Hippocampal formation (tissue), 2 donors: ENCODE results near the gene FAM83F.
A peak's percentile ranks its signal among the peaks of the same experiment; 100 is the strongest.
"Not testable (repeated sequence)": the region's sequence is repeated elsewhere in the genome, so short reads cannot be mapped to it uniquely, and the experiment has no call there.

ENCODE experiments used
- DNase-seq, 2 donors: peaks; one replicate each; lab custom pipeline; 2025; lab: John Stamatoyannopoulos, UW

FAM83F gene

DNA sequence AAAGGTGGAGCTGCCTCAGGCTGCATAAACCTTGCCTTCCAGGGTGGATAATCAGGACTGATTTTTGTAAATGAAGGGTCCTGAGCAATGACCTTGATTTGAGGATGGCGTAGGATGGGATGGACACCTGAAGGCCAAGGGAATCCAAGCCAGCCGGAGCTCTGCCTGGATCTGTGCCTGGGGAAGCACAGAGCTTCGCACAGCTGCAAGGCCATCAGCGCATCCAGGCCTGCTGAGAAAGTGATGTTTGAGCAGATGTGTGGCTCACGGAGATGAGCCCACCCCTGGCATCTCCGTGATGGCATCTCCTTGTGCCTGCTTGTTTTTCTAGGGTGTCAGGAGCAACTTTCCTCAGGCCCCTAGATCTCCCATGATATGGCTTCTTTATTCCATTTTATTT, 23.3 kb downstream of the FAM83F start:
- DNase-seq: no peak

- no peak for DNase-seq
Measured at GRCh38 chr22:40019100-40019499, 24.3 kb downstream of the FAM83F start.

- no peak for DNase-seq
Measured at GRCh38 chr22:40020956-40021355, 26.2 kb downstream of the FAM83F start.

- DNase-seq: no peak
Measured at GRCh38 chr22:40021401-40022000, 26.7 kb downstream of the FAM83F start.

DNA sequence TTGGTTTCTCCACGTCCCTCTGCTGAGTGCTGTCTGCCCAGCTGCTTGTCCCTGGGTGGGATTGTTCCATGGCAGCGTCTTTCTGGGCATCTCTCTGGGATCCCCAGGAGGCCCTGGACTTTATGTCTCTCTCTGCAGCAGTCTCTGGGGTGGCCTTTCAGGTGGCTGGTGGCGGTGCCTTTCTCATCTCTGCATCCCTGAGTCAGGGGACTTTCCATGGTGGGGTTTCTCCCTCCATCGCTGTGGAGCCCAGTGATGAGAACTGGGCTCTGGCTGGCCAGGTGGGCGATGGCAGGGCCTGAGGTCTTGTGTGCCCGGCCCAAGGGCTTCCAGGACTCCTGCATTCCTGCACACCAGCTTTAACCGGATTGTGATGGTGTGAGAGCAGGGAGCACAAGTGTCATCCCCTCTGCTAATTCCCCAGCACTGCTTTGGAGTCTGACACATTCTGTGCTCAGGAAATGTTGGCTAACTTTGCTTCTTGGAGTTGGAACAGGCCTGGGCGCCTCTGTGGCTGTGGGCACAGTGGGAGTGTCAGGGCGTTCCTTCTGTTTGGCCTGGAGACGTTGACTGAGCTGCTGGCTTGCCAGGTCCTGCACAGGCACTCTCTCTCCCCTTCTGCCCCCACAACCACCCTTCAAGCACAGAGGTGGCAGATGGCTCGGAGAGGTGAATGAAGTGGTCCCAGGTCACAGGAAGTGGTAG, 27.9 kb downstream of the FAM83F start:
- DNase-seq: no peak

GRCh38 chr22:40023341-40023841, 28.6 kb downstream of the FAM83F start:
- DNase-seq: no peak

- DNase-seq: peak; percentile 40 to 44
Measured at GRCh38 chr22:40024201-40025061, 29.7 kb downstream of the FAM83F start.

DNA sequence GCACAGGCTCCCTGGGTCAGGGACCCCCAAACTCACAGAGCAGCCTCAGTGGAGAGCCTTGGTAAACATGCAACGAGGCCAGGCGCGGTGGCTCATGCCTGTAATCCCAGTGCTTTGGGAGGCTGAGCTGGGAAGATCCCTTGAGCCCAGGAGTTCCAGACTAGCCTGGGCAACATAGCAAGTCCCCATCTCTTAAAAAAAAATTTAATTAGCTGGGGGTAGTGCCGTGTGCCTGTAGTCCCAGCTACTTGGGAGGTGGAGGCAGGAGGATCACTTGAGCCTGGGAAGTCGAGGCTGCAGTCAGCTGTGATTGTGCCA, 30.3 kb downstream of the FAM83F start:
- DNase-seq: not testable (repeated sequence)

DNA sequence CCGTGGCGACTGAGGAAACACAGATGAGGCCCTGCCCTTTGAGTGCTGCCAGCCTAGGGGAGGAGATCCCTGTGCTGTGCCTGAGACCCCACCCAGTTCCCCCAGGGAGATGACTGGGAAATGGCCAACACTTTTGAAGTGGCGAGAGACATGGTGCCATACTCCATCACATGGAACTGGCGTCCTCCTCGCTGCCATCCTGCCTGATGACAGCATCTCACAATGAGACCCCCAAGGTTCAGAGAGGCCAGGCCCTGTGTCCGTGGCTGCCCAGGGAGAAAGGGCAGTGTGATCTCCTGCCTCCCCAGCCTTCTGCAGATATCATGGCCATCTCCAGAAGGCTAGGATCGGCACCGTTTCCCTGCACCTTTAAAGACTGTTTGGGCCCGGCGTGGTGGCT, 31.1 kb downstream of the FAM83F start:
- DNase-seq: no peak

DNA sequence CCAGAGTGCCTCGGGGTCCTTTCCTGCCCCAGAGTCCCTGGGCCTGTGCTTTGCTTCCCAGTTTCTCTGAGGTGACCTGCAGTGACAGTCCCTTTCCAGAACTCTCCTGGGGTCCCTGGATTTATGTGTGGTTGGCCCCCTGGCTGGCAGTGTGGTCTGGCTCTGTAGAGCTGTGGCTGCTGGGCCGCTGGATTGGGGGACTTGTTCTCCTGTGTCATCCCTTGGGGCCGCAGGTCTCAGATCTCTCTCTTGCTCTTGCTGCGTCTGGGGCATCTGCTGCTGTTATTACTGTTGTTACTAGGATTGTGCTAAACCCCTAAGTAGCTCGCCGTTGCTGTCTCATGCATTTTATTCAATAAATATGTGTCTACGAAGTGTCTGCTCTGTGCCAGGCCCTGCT, 31.9 kb downstream of the FAM83F start:
- no peak for DNase-seq

DNA sequence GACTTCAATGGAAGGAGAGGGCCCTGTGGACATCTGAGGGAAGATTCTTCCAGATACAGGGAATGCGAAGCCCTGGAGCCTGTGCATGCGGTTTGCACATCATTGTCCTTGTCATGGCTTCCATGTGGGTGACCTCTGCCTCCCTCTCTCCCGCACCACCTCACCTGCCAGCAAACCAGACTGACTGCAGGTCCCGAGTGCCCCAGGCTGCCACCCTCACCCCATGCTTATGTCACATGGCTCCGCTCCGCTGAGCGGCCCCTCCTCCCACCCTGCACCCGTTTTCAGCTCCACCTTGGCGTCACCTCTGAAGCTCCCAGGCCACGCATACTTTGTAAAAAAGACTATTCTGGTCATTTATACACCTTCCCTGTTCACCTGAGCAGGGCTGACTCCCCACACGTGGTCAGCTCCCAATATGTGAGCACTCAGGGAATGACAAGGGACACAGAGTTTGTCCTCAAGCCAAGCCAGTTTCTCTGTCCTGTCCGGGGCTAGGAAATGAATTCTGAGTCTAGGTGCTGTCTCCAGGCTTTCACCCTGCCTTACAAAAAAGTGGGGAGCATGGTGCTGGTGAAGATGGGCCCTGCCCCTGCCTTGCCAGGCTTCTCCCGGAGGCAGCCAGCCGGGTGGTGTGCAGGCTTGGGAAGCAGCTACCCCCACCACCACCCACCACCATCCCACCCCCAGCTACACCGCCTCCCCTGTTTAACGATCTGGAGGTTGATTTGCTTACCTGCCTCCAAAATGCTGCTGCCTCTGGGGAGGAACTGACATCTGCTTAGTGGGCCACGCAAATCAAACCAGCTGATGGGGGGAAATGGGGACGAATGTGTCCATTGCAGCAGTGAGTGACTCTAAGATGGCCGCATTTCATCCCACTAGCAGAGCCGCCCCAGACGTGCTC, 32.7 kb downstream of the FAM83F start:
- DNase-seq: no peak

- no peak for DNase-seq
Measured at GRCh38 chr22:40028098-40028425, 33.3 kb downstream of the FAM83F start.

- no peak for DNase-seq
Measured at GRCh38 chr22:40029189-40029890, 34.6 kb downstream of the FAM83F start.

DNA sequence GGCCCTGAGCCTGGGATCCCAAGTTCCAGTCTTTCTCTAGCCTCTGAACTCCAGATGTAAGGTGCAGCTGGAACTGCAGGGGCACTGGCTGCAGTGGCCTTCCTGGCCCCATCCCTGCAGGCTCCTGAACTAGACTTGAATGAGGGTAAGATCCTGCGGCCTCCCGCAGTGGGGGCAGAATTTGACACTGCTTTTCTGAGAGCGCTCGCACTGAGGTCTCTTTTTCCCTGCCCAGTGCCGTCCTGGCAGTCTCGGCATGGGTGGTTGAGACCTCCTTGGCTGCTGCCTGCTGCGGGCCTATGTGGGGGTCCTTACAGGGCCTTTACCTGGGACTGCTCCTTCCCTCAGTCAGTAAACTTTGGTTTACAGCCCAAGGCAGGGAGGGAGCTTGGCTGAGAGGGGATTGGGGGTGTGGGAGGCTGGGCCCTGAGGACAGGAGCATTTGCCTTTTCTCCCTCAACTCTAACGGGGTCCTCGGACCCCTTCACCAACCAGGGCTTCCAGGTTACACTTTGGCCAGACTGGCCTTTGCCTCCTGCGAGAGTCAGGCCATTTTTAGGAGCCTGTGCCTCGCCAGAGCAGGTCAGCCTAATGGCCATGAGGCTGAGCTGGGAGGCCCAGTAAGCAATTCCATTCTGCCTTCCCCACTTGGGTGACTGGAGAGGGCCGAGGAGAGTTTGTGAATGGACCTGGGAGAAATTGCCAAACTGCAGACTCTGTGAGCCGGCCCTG, 35.4 kb downstream of the FAM83F start:
- DNase-seq: no peak

DNA sequence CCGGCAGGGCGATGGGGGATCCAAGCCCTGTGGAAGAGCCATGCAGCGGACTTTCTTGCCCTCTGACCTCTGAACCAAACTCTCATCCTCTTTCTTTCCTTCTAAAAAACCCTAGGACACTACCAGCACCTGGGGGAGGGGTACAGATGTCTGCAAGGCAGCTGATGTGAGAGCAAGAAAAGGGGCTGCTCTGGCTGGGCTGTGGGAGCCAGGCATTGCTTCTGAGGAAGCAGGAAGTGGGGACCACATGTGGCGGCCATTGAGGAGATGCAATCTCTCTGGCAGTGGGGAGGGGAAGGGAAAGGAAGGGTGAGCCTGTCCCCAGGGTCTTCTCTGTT, 36.0 kb downstream of the FAM83F start:
- no peak for DNase-seq

DNA sequence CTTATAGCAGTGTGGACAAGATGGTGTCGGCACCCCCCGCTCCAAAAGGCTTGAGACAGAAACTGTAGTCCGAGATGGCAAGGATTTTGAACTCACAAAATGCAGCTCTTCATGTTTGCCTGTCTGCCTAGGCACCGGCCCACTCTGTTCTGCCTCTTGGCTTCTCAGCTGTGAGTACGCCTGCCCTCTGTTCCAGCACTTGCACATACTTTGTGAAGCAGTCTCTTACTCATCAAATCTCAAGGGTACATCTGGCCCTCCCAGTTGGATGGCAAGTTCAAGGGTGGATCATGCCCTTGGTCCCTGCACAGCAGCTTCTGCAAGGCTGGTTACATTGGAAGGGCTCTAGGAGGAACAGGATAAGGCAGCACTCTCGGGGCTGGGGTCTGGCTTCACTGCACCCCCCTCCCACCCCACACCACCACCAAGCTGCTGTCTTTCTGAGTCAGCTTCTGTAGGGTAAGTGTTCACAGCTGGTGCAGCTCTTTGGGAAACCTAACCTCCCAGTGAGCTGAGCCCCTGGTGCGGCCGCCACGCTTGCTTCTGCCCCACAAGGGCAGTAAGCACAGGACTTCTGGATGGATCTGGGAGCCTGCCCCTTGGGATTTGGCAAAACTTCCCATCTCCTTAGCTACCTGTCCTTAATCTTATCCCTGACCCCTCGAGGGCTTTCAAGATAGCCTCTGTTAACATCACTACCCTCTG, 37.2 kb downstream of the FAM83F start:
- DNase-seq: no peak

DNA sequence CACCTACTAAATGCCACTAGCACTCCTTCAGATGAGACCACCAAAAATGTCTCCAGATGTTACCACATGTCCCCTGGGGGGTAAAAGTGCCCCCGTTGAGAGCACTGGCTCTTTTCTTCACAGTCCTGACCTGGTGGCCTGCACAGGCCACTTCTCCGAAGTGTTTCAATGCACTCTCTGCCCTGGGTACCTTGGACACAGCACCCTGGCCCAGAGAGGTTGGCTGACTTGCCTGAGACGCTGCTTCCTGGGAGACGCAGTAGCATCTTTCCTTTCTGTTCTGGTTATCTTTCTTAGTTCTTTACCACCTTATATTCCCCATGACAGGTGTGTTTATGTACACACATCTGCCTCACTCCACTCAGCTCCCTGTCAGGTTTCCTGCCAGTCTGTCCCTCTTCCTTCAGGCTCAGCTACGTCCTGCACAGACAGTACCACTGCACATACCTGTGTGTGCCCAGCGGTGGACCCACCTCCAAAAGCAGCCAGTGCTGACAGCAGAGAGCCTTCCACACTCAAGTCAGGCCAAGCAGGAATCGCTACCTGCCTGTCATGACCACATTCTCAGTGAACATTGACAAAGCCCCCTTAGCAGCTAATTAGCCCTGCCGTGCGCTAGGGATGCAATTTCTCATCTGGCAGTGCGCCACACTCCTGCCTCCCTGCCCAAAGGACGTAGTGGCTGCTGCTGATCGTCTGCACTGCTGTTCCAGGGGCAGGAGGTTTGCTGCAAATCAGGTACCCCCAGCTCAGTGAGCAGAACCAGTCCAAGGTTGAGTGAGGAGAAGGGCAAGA, 39.0 kb downstream of the FAM83F start:
- no peak for DNase-seq

DNA sequence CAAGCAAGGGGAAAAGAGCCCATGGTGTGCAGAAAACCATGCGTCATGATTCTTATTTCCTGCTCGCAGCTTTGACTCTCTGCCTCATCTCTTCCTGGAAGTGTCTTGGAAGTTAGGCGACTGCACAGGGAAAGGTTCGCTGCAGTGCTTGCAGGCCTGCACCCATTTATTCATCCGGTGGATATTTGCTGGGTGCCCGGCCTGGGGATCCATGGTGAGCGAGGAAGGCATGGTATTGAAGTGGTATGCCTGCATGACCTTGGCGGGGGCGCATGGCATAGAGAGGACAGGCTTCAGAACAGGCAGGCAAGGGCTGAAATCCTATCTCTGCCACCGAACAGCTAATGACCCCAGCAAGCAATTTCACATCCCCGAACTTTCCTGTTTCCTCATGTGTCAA, 40.6 kb downstream of the FAM83F start:
- no peak for DNase-seq

- no peak for DNase-seq
Measured at GRCh38 chr22:40036126-40036525, 41.4 kb downstream of the FAM83F start.
